ENCODE measurements around the gene SP100. TPM values are rescaled to one million over a fixed set of nuclear protein-coding genes. Genes with fewer than 3 reads are reported as not detected.

The SP100 gene
- total and polyA plus RNA-seq, 4 donors, result 56.2 to 128 (median 81.1) TPM

GRCh38 chr2:230578106-230578505 is 162.1 kb downstream of the SP100 start:
- Histone ChIP-seq H3K27ac (ENCODE audit: low read depth in 1 of 2, low read length in 1 of 2) (no peak overlapping the region), H3K4me3 (no peak overlapping the region), H3K9me3 (ENCODE audit: control insufficient read depth in 4 of 4, insufficient read depth in 3 of 4, low read length in 3 of 4) (peaks cover 0 to 15% (median 1%) of the 10 kb centered on the region in 4 donors), H3K4me1 (ENCODE audit: control insufficient read depth in 5 of 5, insufficient read depth in 5 of 5, low read length in 5 of 5) (peaks cover 0 to 3% (median 0%) of the 10 kb centered on the region in 5 donors), H3K27me3 (ENCODE audit: control insufficient read depth in 3 of 3, insufficient read depth in 3 of 3, low read length in 2 of 3) (peaks cover 0 to 4% (median 0%) of the 10 kb centered on the region in 3 donors), H3K9ac (ENCODE audit: insufficient read depth in 1 of 2, low read length in 2 of 2) (no peak overlapping the region), H3K36me3 (ENCODE audit: control insufficient read depth in 4 of 4, insufficient read depth in 4 of 4, low read length in 4 of 4) (no peaks in the 10 kb centered on the region)
- no peak for ATAC-seq (ENCODE audit: insufficient read depth, low FRiP score)
- no peak for TF ChIP-seq CTCF (IDR thresholded peaks at IDR 0.05; ENCODE audit: control extremely low read depth, extremely low read depth)
- 0 to 5% methylated on average over 2 of the region's 2 CpGs for WGBS, 2 donors
- DNase-seq, result no peak

GRCh38 chr2:230582851-230583283 is 166.9 kb downstream of the SP100 start:
- no peak for DNase-seq
- TF ChIP-seq CTCF (IDR thresholded peaks at IDR 0.05; ENCODE audit: control extremely low read depth, extremely low read depth), result no peak
- H3K9me3 ChIP-seq (ENCODE audit: control insufficient read depth in 4 of 4, insufficient read depth in 3 of 4, low read length in 3 of 4), result peaks cover 0 to 5% (median 0%) of the 10 kb centered on the region in 4 donors
- no peak for ATAC-seq (ENCODE audit: insufficient read depth, low FRiP score)
- no peak overlapping the region for H3K4me3 ChIP-seq
- no peaks in the 10 kb centered on the region for H3K4me1 ChIP-seq (ENCODE audit: control insufficient read depth in 5 of 5, insufficient read depth in 5 of 5, low read length in 5 of 5)
- H3K9ac ChIP-seq (ENCODE audit: insufficient read depth in 1 of 2, low read length in 2 of 2), result no peak overlapping the region
- H3K27me3 ChIP-seq (ENCODE audit: control insufficient read depth in 3 of 3, insufficient read depth in 3 of 3, low read length in 2 of 3), result peaks cover 0 to 4% (median 0%) of the 10 kb centered on the region in 3 donors
- 77 to 87% methylated on average over 5 of the region's 5 CpGs for WGBS, 2 donors
- no peak overlapping the region for H3K27ac ChIP-seq (ENCODE audit: low read depth in 1 of 2, low read length in 1 of 2)
- no peaks in the 10 kb centered on the region for H3K36me3 ChIP-seq (ENCODE audit: control insufficient read depth in 4 of 4, insufficient read depth in 4 of 4, low read length in 4 of 4)

GRCh38 chr2:230583581-230583980 is 167.6 kb downstream of the SP100 start:
- no peaks in the 10 kb centered on the region for H3K4me1 ChIP-seq (ENCODE audit: control insufficient read depth in 5 of 5, insufficient read depth in 5 of 5, low read length in 5 of 5)
- DNase-seq, result no peak
- WGBS, 2 donors, result 83 to 93% methylated on average over 2 of the region's 2 CpGs
- ATAC-seq (ENCODE audit: insufficient read depth, low FRiP score), result no peak
- H3K4me3 ChIP-seq, result no peak overlapping the region
- no peaks in the 10 kb centered on the region for H3K36me3 ChIP-seq (ENCODE audit: control insufficient read depth in 4 of 4, insufficient read depth in 4 of 4, low read length in 4 of 4)
- H3K27me3 ChIP-seq (ENCODE audit: control insufficient read depth in 3 of 3, insufficient read depth in 3 of 3, low read length in 2 of 3), result peaks cover 0 to 4% (median 0%) of the 10 kb centered on the region in 3 donors
- H3K9ac ChIP-seq (ENCODE audit: insufficient read depth in 1 of 2, low read length in 2 of 2), result no peak overlapping the region
- TF ChIP-seq CTCF (IDR thresholded peaks at IDR 0.05; ENCODE audit: control extremely low read depth, extremely low read depth), result no peak
- H3K27ac ChIP-seq (ENCODE audit: low read depth in 1 of 2, low read length in 1 of 2), result no peak overlapping the region
- H3K9me3 ChIP-seq (ENCODE audit: control insufficient read depth in 4 of 4, insufficient read depth in 3 of 4, low read length in 3 of 4), result peaks cover 0 to 5% (median 0%) of the 10 kb centered on the region in 4 donors

Measured in lung (tissue), 12 donors.